ENCODE measurements around the gene DRP2. TPM values are rescaled to one million over a fixed set of nuclear protein-coding genes. Genes with fewer than 3 reads are reported as not detected.

DRP2 gene
- total and polyA plus RNA-seq, 8 donors = 0.02 to 0.31 (median 0.06) TPM; not detected in 3

DNA sequence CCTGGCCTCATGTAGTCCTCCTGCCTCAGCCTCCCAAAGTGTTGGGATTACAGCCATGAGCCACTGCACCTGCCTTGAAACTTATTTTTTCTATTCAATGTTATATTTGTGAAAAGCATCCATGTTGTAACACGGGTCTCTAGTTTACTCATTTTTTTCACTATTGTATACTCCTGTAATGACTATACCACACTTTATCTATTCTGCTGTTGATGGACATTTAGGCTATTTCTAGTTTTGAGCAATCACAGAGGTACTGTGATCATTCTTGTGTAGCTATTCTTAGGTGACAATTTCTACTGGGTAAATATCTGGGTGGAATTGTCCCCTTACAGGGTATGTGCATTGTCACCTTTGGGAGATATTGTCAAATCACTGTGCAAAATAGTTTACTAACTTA, 3.6 kb downstream of the DRP2 start:
- H3K36me3 ChIP-seq = no peaks in the 10 kb centered on the region
- WGBS, 2 donors = 48 to 90% methylated on average over 1 of the region's 1 CpG
- DNase-seq = no peak
- intact Hi-C loops (cut with DNase I) = no loop called here
- TF ChIP-seq, protein P1, sequence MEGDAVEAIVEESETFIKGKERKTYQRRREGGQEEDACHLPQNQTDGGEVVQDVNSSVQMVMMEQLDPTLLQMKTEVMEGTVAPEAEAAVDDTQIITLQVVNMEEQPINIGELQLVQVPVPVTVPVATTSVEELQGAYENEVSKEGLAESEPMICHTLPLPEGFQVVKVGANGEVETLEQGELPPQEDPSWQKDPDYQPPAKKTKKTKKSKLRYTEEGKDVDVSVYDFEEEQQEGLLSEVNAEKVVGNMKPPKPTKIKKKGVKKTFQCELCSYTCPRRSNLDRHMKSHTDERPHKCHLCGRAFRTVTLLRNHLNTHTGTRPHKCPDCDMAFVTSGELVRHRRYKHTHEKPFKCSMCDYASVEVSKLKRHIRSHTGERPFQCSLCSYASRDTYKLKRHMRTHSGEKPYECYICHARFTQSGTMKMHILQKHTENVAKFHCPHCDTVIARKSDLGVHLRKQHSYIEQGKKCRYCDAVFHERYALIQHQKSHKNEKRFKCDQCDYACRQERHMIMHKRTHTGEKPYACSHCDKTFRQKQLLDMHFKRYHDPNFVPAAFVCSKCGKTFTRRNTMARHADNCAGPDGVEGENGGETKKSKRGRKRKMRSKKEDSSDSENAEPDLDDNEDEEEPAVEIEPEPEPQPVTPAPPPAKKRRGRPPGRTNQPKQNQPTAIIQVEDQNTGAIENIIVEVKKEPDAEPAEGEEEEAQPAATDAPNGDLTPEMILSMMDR (IDR thresholded peaks at IDR 0.05) = no peak
- peaks cover 0 to 5% (median 2%) of the 10 kb centered on the region in 4 donors for H3K27me3 ChIP-seq
- H3K4me1 ChIP-seq = no peaks in the 10 kb centered on the region
- no peak overlapping the region for H3K4me3 ChIP-seq
- no peak for ATAC-seq
- no peaks in the 10 kb centered on the region for H3K9me3 ChIP-seq
- no peak for FAIRE-seq
- H3K27ac ChIP-seq = no peak overlapping the region

DNA sequence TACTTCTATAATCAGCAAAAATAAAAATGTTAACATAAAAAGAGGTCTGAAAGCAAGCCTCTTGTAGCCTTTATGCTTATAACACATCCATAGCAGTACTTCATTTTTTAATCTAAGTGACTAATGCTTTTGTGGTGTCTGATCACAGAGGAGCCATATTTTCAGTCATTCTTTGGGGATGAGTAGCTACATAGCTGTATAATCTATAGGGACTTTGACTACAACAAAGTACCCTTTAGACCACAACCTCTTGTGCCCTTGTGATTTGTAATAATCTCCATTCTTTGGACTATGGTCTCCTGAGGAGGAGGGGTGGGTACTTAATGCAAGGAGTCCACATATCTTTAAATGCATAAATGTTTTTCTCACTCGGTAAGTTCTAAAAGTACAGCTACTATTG, 9.6 kb downstream of the DRP2 start:
- FAIRE-seq = no peak
- DNase-seq = no peak
- TF ChIP-seq, protein P1 (IDR thresholded peaks at IDR 0.05) = no peak
- Histone ChIP-seq H3K27me3 (peaks cover 0 to 6% (median 2%) of the 10 kb centered on the region in 4 donors), H3K4me3 (no peak overlapping the region), H3K9me3 (no peaks in the 10 kb centered on the region), H3K36me3 (no peaks in the 10 kb centered on the region), H3K27ac (no peak overlapping the region), H3K4me1 (no peaks in the 10 kb centered on the region)
- intact Hi-C loops (cut with DNase I) = no loop called here
- ATAC-seq = no peak
- WGBS, 2 donors = 83 to 86% methylated on average over 1 of the region's 1 CpG

DNA sequence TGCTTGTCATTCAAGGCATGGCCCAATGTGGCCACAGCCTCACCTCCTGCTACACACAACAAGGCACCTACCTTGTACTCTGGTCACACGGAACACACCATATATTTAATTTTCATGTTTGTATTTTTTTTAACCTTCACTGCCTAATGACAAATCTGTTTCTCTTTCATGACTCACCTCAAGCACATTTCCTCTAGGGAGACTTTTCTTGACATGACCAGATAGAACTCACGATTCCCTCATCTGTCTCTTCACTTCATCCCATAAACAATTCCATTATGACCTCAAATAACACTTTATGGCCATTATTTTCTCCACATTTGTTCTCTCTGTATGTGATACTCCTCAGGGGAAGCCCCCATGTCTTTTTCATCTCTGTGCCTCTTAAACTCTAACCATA, 11.1 kb downstream of the DRP2 start:
- intact Hi-C loops (cut with DNase I) = no loop called here
- Histone ChIP-seq H3K27me3 (peaks cover 0 to 6% (median 0%) of the 10 kb centered on the region in 4 donors), H3K4me3 (no peak overlapping the region), H3K4me1 (no peaks in the 10 kb centered on the region), H3K9me3 (no peaks in the 10 kb centered on the region), H3K27ac (no peak overlapping the region), H3K36me3 (no peaks in the 10 kb centered on the region)
- TF ChIP-seq, protein P1 (IDR thresholded peaks at IDR 0.05) = no peak
- FAIRE-seq (no peak), DNase-seq (no peak), ATAC-seq (no peak)
- 71 to 82% methylated on average over 2 of the region's 2 CpGs for WGBS, 2 donors

DNA sequence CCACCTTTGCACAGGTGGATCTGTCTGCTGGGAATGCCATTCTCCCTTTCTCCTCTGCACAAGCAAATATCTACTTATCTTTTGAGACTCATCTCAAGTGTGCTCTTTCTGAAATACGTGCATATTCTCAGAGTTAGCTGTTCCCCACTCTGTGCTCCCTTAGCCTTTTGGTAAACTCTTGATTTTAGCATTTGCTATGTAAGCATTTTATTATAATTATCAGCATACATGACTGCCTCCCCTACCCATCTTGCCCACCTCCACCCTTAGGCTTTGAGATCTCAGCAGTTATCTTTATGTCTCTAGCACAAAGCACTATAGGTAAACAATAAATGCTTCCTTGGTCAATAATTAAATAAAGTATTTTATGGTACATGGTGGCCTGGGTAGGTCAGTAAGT, 11.5 kb downstream of the DRP2 start:
- H3K9me3 ChIP-seq = no peaks in the 10 kb centered on the region
- intact Hi-C loops (cut with DNase I) = no loop called here
- TF ChIP-seq, protein P1 (IDR thresholded peaks at IDR 0.05) = no peak
- H3K4me1 ChIP-seq = no peaks in the 10 kb centered on the region
- FAIRE-seq (no peak), DNase-seq (no peak), ATAC-seq (no peak)
- no peak overlapping the region for H3K4me3 ChIP-seq
- no peaks in the 10 kb centered on the region for H3K36me3 ChIP-seq
- no peak overlapping the region for H3K27ac ChIP-seq
- 46 to 58% methylated on average over 1 of the region's 1 CpG for WGBS, 2 donors
- H3K27me3 ChIP-seq = peaks cover 0 to 6% (median 0%) of the 10 kb centered on the region in 4 donors

DNA sequence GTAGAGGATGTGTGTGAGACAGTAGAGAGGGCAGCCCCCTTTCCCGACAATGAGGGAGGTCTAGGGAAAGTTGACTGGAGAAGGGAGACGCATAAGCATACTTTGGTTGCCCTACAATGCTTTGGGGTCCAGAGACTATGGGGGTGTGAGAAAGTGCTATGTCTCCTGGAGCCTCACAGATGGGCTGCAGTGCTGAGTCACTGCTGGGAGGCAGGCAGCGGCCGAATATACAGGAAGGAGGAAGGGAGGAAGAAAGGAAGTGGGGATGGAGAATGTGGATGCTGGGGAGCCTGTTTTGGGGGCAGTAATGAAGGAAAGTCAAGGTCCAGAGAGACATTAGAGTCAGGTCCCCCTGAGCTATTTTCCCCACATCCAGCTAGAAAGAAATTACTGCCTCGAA, 12.7 kb downstream of the DRP2 start:
- no peak overlapping the region for H3K27ac ChIP-seq
- H3K27me3 ChIP-seq = peaks cover 0 to 6% (median 0%) of the 10 kb centered on the region in 4 donors
- WGBS, 2 donors = 59 to 66% methylated on average over 5 of the region's 5 CpGs
- no peak for FAIRE-seq
- no peak for DNase-seq
- intact Hi-C loops (cut with DNase I) = no loop called here
- no peak overlapping the region for H3K4me3 ChIP-seq
- H3K36me3 ChIP-seq = no peaks in the 10 kb centered on the region
- ATAC-seq = no peak
- no peaks in the 10 kb centered on the region for H3K4me1 ChIP-seq
- no peaks in the 10 kb centered on the region for H3K9me3 ChIP-seq
- TF ChIP-seq, protein P1 (IDR thresholded peaks at IDR 0.05) = no peak
